Spinal cord (tissue), 10 donors: ENCODE results near the gene TTLL7. TPM values are rescaled to one million over a fixed set of nuclear protein-coding genes. Genes with fewer than 3 reads are reported as not detected.
A peak's percentile ranks its signal among the peaks of the same experiment; 100 is the strongest.

ENCODE experiments used
- DNase-seq, 6 donors: peaks; one replicate each; pipeline versions ENCODE4 v3.0.0 to v3.0.0-alpha.2; 2013 to 2015; ENCODE audit warnings: low spot score in 6 of 6, low read depth in 4 of 6
- H3K27ac ChIP-seq: one replicate; pipeline ENCODE4 v1.5.1; 2013; ENCODE audit warnings: low read depth, low read length, control low read depth
- H3K27me3 ChIP-seq: one replicate; pipeline ENCODE4 v1.6.1; 2013; ENCODE audit warnings: low read length; ENCODE audit not compliant: control insufficient read depth, insufficient read depth
- H3K36me3 ChIP-seq: one replicate; pipeline ENCODE4 v1.6.1; 2013; ENCODE audit warnings: low read length; ENCODE audit not compliant: control insufficient read depth, insufficient read depth
- H3K4me1 ChIP-seq: one replicate; pipeline ENCODE4 v1.6.1; 2013; ENCODE audit warnings: low read length; ENCODE audit not compliant: control insufficient read depth, insufficient read depth
- H3K4me3 ChIP-seq: one replicate; pipeline ENCODE4 v1.5.1; 2013; ENCODE audit warnings: low read depth, low read length, control low read depth
- H3K9me3 ChIP-seq: one replicate; pipeline ENCODE4 v1.6.1; 2013; ENCODE audit warnings: low read length; ENCODE audit not compliant: control insufficient read depth, insufficient read depth
- WGBS: methylation state at CpG from one replicate; pipeline ENCODE4 v1.1.5; 2013; ENCODE audit warnings: missing lambda C conversion rate; ENCODE audit not compliant: insufficient coverage; 5-methylcytosine and 5-hydroxymethylcytosine counted together
- polyA plus RNA-seq, 2 donors: library from polyadenylated mRNA; unstranded; fragments of 120-200 nt; gene quantifications; one replicate each; pipeline ENCODE4 v1.2.1, GENCODE V29; 2013; ENCODE audit not compliant: insufficient read length in 2 of 2
- total RNA-seq, 2 donors: library from RNA; depleted of rRNA in 1 of 2; stranded (reverse); fragments of 120-200 nt in 1 of 2; fragments of >200 nt in 1 of 2; gene quantifications; one replicate each; pipeline versions ENCODE4 v1.2.3 to v1.2.4, GENCODE V29; 2013 to 2014
- donor health status: healthy.

TTLL7 gene
- total and polyA plus RNA-seq, 4 donors = 29.0 to 94.0 (median 38.1) TPM

DNA sequence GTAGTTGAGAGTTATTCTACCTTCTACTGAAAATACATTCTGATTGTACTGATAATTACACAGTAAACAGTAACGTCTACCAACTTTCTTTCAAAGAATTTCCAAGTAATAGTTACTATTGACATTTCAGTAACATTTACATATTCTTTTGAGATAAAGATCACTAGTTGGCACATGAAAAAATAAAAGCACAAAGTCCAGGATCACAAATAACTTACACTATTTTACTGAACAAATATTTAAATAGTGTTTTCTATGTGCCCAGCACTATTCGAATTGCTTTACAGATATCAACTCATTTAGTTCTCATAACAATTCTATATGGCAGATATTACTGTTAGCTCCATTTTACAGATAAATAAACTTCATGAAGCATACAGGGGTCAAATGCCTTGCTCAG is 126.4 kb downstream of the TTLL7 start:
- no CpG with 5 or more reads among the region's 2 CpGs for WGBS
- Histone ChIP-seq H3K9me3 (peaks cover 2% of the 10 kb centered on the region), H3K27ac (no peak overlapping the region), H3K4me3 (no peak overlapping the region), H3K4me1 (no peaks in the 10 kb centered on the region), H3K27me3 (no peaks in the 10 kb centered on the region), H3K36me3 (no peaks in the 10 kb centered on the region)
- DNase-seq = no peak

DNA sequence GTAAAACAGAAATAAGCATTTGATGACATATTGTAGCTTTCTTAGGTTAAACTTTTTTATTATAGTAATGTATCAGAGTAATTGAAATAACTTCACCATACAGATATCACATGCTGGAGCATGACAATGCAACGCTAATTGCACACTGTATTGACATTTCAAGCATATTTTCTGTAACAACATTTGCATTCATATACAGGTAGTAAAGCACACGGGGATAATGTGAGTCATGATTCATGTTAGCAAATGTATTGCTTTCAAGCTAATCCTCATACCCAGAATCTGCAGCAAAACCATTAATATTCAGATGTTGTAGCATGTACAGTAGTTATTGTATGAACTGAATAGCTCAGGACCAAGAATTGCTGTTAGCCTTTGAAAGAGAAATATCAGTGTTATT is 133.9 kb downstream of the TTLL7 start:
- Histone ChIP-seq H3K27ac (no peak overlapping the region), H3K36me3 (no peaks in the 10 kb centered on the region), H3K9me3 (no peaks in the 10 kb centered on the region), H3K4me3 (no peak overlapping the region), H3K27me3 (peaks cover 5% of the 10 kb centered on the region), H3K4me1 (peaks cover 9% of the 10 kb centered on the region)
- peak in 1 of 6 donors; percentile 16 for DNase-seq
- no CpG with 5 or more reads among the region's 2 CpGs for WGBS

- Histone ChIP-seq H3K4me3 (peak overlapping the region; percentile 37), H3K9me3 (no peaks in the 10 kb centered on the region), H3K27me3 (peaks cover 6% of the 10 kb centered on the region), H3K27ac (no peak overlapping the region), H3K36me3 (no peaks in the 10 kb centered on the region), H3K4me1 (peaks cover 9% of the 10 kb centered on the region)
- 6% methylated on average over 50 of the region's 54 CpGs for WGBS
- DNase-seq = peak in 3 of 6 donors; percentile 33 to 76 (median 43)
Observed at GRCh38 chr1:83860490-83861221, 138.3 kb downstream of the TTLL7 start.

DNA sequence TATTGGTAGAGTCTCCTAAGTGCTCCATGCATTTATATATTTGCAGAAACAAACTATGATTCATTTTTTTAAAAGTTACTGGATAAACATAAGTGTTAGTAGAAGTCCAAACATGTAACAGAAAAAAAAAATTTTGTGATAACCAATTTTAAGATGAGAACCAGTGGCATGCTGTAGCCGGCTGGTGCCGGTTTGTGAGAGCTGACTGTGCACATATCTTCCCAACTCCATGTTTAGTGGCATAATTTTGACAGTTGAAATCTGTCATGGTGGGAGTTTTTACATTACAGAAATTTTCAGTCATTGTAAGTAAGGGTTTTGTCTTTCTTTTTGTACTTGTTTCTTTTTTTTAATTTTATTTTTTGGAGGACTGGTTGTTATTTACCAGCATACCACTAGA is 141.2 kb downstream of the TTLL7 start:
- Histone ChIP-seq H3K27ac (no peak overlapping the region), H3K9me3 (no peaks in the 10 kb centered on the region), H3K4me3 (no peak overlapping the region), H3K27me3 (peaks cover 6% of the 10 kb centered on the region), H3K36me3 (no peaks in the 10 kb centered on the region), H3K4me1 (peaks cover 9% of the 10 kb centered on the region)
- WGBS = 83% methylated on average over 2 of the region's 2 CpGs
- no peak for DNase-seq

DNA sequence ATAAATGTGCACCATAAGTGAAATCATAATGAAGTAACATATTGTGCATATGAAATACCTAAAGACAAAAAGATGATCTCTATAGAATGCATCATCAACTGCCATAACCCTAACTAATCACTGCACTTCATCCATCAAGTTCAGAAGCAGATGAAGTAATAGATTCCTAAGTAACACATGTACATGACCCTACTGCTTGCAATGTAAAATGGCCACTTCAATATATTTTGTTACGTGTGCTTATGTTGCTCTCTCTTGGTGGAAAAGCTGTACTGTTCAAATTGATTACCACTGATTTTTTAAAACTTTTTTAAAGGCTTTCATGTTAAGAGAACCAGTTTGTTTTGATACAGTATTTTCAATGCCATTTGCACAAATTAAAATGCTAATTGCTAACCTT is 141.8 kb downstream of the TTLL7 start:
- WGBS = no CpG with 5 or more reads among the region's 1 CpG
- peak in 5 of 6 donors; percentile 20 to 90 (median 41) for DNase-seq
- Histone ChIP-seq H3K4me1 (peaks cover 9% of the 10 kb centered on the region), H3K36me3 (no peaks in the 10 kb centered on the region), H3K27me3 (peaks cover 6% of the 10 kb centered on the region), H3K27ac (no peak overlapping the region), H3K9me3 (no peaks in the 10 kb centered on the region), H3K4me3 (no peak overlapping the region)

DNA sequence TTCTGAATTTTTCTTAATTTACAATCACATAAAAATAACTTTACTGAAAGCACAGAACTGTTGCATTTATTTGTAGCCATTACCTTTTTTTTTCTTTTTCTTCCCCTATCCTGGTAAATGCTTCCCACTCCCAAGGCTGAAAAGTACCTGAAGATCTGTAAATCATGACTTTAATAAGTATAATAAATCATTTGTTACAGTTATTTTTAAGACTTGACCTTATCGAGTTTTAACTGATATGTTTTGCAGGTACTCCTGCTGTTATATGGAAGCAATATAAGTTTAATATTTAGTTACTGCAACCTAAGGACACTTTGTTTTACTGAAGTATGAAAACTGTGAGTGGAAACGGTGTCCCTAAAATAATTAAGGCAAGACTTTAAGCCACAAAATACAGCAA is 142.6 kb downstream of the TTLL7 start:
- Histone ChIP-seq H3K4me1 (peaks cover 9% of the 10 kb centered on the region), H3K36me3 (no peaks in the 10 kb centered on the region), H3K9me3 (no peaks in the 10 kb centered on the region), H3K27me3 (peaks cover 6% of the 10 kb centered on the region), H3K27ac (no peak overlapping the region), H3K4me3 (no peak overlapping the region)
- no CpG with 5 or more reads among the region's 2 CpGs for WGBS
- DNase-seq = no peak

- Histone ChIP-seq H3K27me3 (peaks cover 2% of the 10 kb centered on the region), H3K9me3 (no peaks in the 10 kb centered on the region), H3K4me3 (no peak overlapping the region), H3K36me3 (no peaks in the 10 kb centered on the region), H3K4me1 (no peaks in the 10 kb centered on the region), H3K27ac (no peak overlapping the region)
- WGBS = no CpG with 5 or more reads among the region's 1 CpG
- DNase-seq = no peak
Observed at GRCh38 chr1:83854456-83854855, 144.5 kb downstream of the TTLL7 start.

GRCh38 chr1:83850834-83851233 is 148.1 kb downstream of the TTLL7 start:
- Histone ChIP-seq H3K9me3 (no peaks in the 10 kb centered on the region), H3K4me1 (no peaks in the 10 kb centered on the region), H3K27ac (no peak overlapping the region), H3K27me3 (no peaks in the 10 kb centered on the region), H3K4me3 (no peak overlapping the region), H3K36me3 (no peaks in the 10 kb centered on the region)
- 100% methylated on average over 1 of the region's 3 CpGs for WGBS
- peak in 1 of 6 donors; percentile 24 for DNase-seq

- no peak overlapping the region for H3K4me3 ChIP-seq
- no CpG with 5 or more reads among the region's 3 CpGs for WGBS
- H3K4me1 ChIP-seq = no peaks in the 10 kb centered on the region
- H3K9me3 ChIP-seq = no peaks in the 10 kb centered on the region
- no peaks in the 10 kb centered on the region for H3K27me3 ChIP-seq
- no peaks in the 10 kb centered on the region for H3K36me3 ChIP-seq
- peak in 2 of 6 donors; percentile 21 to 61 for DNase-seq
- H3K27ac ChIP-seq = no peak overlapping the region
Observed at GRCh38 chr1:83849191-83850061, 149.5 kb downstream of the TTLL7 start.
